A673 (cell line): Measurements from ENCODE around the gene HMG20B. TPM values are rescaled to one million over a fixed set of nuclear protein-coding genes. Genes with fewer than 3 reads are reported as not detected.

Experiments used
- BruUV-seq: library from RNA; stranded (reverse); fragments of 400-500 nt; replicated peaks from 2 replicates; lab custom pipeline; 2021; lab: Mats Ljungman, UMichigan
- CTCF ChIA-PET: fragments of 300-600 bp; sonication (Branson Sonifier 250); formaldehyde crosslinking; loops from one replicate; lab custom pipeline; 2022; ENCODE audit warnings: antibody characterized with exemption; lab: Charles Lee
- POLR2A ChIA-PET: fragments of 300-600 bp; sonication (Branson Sonifier 250); formaldehyde crosslinking; loops from one replicate; lab custom pipeline; 2022; ENCODE audit warnings: antibody characterized with exemption; ENCODE audit not compliant: low non-redundant PET; lab: Charles Lee
- DNase-seq: peaks from one replicate; pipeline ENCODE4 v3.0.0-alpha.2; 2015; ENCODE audit warnings: low spot score
- H3K27ac ChIP-seq: fragments of 200-600 bp; sonication (generic); 2 replicates; pipeline ENCODE4 v1.5.1; 2016; ENCODE audit warnings: mixed run types, low read depth, mild to moderate bottlenecking, mixed read lengths, antibody characterized with exemption, low read length; ENCODE audit not compliant: poor library complexity, severe bottlenecking
- H3K27me3 ChIP-seq: fragments of 200-600 bp; sonication (generic); replicated peaks from 2 replicates; pipeline ENCODE4 v1.6.1; 2017; ENCODE audit warnings: mixed run types, low read depth, mild to moderate bottlenecking, mixed read lengths, antibody characterized with exemption, low read length; ENCODE audit not compliant: insufficient read depth, poor library complexity
- H3K36me3 ChIP-seq: fragments of 200-600 bp; sonication (generic); 2 replicates; pipeline ENCODE4 v1.6.1; 2016; ENCODE audit warnings: mixed run types, mild to moderate bottlenecking, mixed read lengths, antibody characterized with exemption, low read length; ENCODE audit not compliant: insufficient read depth, poor library complexity, severe bottlenecking
- H3K4me1 ChIP-seq: fragments of 200-600 bp; sonication (generic); 2 replicates; pipeline ENCODE4 v1.6.1; 2017; ENCODE audit warnings: mixed run types, mild to moderate bottlenecking, mixed read lengths, antibody characterized with exemption, low read length; ENCODE audit not compliant: insufficient read depth, poor library complexity, severe bottlenecking
- H3K4me3 ChIP-seq: fragments of 200-600 bp; sonication (generic); 2 replicates; pipeline ENCODE4 v1.5.1; 2016; ENCODE audit warnings: low read depth, mixed run types, mild to moderate bottlenecking, mixed read lengths, low read length; ENCODE audit not compliant: poor library complexity, severe bottlenecking
- H3K9me3 ChIP-seq: fragments of 200-600 bp; sonication (generic); 2 replicates; pipeline ENCODE4 v1.6.1; 2016; ENCODE audit warnings: mixed run types, low read depth, mild to moderate bottlenecking, mixed read lengths, antibody characterized with exemption, low read length; ENCODE audit not compliant: poor library complexity, severe bottlenecking
- CTCF ChIP-seq: fragments of 300-800, 200-600 bp; sonication (generic); conservative IDR thresholded peaks from 2 replicates; pipeline ENCODE4 v1.5.1; 2017; ENCODE audit warnings: low read depth, mild to moderate bottlenecking, antibody characterized with exemption, low read length, moderate library complexity, mixed read lengths
- EZH2 ChIP-seq: fragments of 200-600 bp; sonication (generic); IDR thresholded peaks from 2 replicates; pipeline ENCODE4 v1.6.1; 2017; ENCODE audit warnings: borderline replicate concordance, low read depth, mild to moderate bottlenecking, mixed read lengths, antibody characterized with exemption, low read length; ENCODE audit not compliant: poor library complexity, severe bottlenecking
- intact Hi-C: fragments of 100-400 bp; cut with micrococcal nuclease; formaldehyde crosslinking; loops from one replicate; pipeline ENCODE4 v1.10.0; 2022; ENCODE audit not compliant: unreplicated experiment
- total RNA-seq: library from RNA; stranded (reverse); gene quantifications from 2 replicates; pipeline ENCODE4 v1.2.3, GENCODE V29; 2021

Gene HMG20B
- total RNA-seq, 1 experiment from 2014 or later, result 53.9 TPM

GRCh38 chr19:3591876-3592613 is 19.3 kb downstream of the HMG20B start:
- no TSS peak for BruUV-seq
- Histone ChIP-seq H3K4me1 (no peaks in the 10 kb centered on the region), H3K27ac (no peak overlapping the region), H3K27me3 (no peaks in the 10 kb centered on the region), H3K4me3 (no peak overlapping the region), H3K36me3 (no peaks in the 10 kb centered on the region), H3K9me3 (peaks cover 6% of the 10 kb centered on the region)
- no peak for TF ChIP-seq EZH2
- no peak for TF ChIP-seq CTCF
- no peak for DNase-seq
- POLR2A ChIA-PET, result no interaction called here
- CTCF ChIA-PET, result interaction anchor here (0.6 kb wide), 1 partner anchor 213 kb away, joined by 3 read pairs; no protein-coding TSS in a partner anchor
- intact Hi-C loops, result no loop called here

GRCh38 chr19:3593156-3593555 is 20.4 kb downstream of the HMG20B start:
- TF ChIP-seq EZH2 (no peak), CTCF (no peak)
- Histone ChIP-seq H3K27me3 (no peaks in the 10 kb centered on the region), H3K36me3 (no peaks in the 10 kb centered on the region), H3K4me3 (no peak overlapping the region), H3K27ac (no peak overlapping the region), H3K9me3 (peaks cover 6% of the 10 kb centered on the region), H3K4me1 (no peaks in the 10 kb centered on the region)
- intact Hi-C loops, result no loop called here
- ChIA-PET POLR2A (no interaction called here), CTCF (no interaction called here)
- no peak for DNase-seq
- no TSS peak for BruUV-seq

- Histone ChIP-seq H3K27ac (no peak overlapping the region), H3K36me3 (no peaks in the 10 kb centered on the region), H3K27me3 (no peaks in the 10 kb centered on the region), H3K9me3 (peaks cover 6% of the 10 kb centered on the region), H3K4me1 (no peaks in the 10 kb centered on the region), H3K4me3 (no peak overlapping the region)
- no peak for TF ChIP-seq EZH2
- TF ChIP-seq CTCF, result no peak
- DNase-seq, result no peak
- POLR2A ChIA-PET, result no interaction called here
- BruUV-seq, result no TSS peak
- CTCF ChIA-PET, result no interaction called here
- intact Hi-C loops, result no loop called here
Observed at GRCh38 chr19:3595521-3596061, 22.8 kb downstream of the HMG20B start.
